Measurements from ENCODE around the gene LPCAT1.
A peak's percentile ranks its signal among the peaks of the same experiment; 100 is the strongest.
"Not testable (repeated sequence)": the region's sequence is repeated elsewhere in the genome, so short reads cannot be mapped to it uniquely, and the experiment has no call there.

The LPCAT1 gene

GRCh38 chr5:1476967-1477310 lies 46.8 kb downstream of the LPCAT1 start:
- no peak overlapping the region for H3K4me3 ChIP-seq (ENCODE audit: low read depth, low read length)
- DNase-seq (ENCODE audit: low read depth): no peak
- no peak for TF ChIP-seq CTCF (IDR thresholded peaks at IDR 0.05; ENCODE audit: insufficient read depth, low read depth, low read length, missing control alignments)

GRCh38 chr5:1476181-1476966 lies 47.4 kb downstream of the LPCAT1 start:
- no peak overlapping the region for H3K4me3 ChIP-seq (ENCODE audit: low read depth, low read length)
- TF ChIP-seq CTCF (IDR thresholded peaks at IDR 0.05; ENCODE audit: insufficient read depth, low read depth, low read length, missing control alignments): no peak
- no peak for DNase-seq (ENCODE audit: low read depth)

GRCh38 chr5:1475544-1475900 lies 48.2 kb downstream of the LPCAT1 start:
- DNase-seq (ENCODE audit: low read depth): peak; percentile 3
- H3K4me3 ChIP-seq (ENCODE audit: low read depth, low read length): not testable (repeated sequence)

GRCh38 chr5:1474866-1475543 lies 48.8 kb downstream of the LPCAT1 start:
- no peak for TF ChIP-seq CTCF (IDR thresholded peaks at IDR 0.05; ENCODE audit: insufficient read depth, low read depth, low read length, missing control alignments)

GRCh38 chr5:1474183-1474839 lies 49.4 kb downstream of the LPCAT1 start:
- H3K4me3 ChIP-seq (ENCODE audit: low read depth, low read length): no peak overlapping the region
- TF ChIP-seq CTCF (IDR thresholded peaks at IDR 0.05; ENCODE audit: insufficient read depth, low read depth, low read length, missing control alignments): no peak
- DNase-seq (ENCODE audit: low read depth): peak; percentile 1

More at GRCh38 chr5:1474866-1475543, 48.8 kb downstream of the LPCAT1 start:
- peak; percentile 3 for DNase-seq (ENCODE audit: low read depth)
- no peak overlapping the region for H3K4me3 ChIP-seq (ENCODE audit: low read depth, low read length)

GRCh38 chr5:1473746-1474145 lies 50.0 kb downstream of the LPCAT1 start:
- TF ChIP-seq CTCF (IDR thresholded peaks at IDR 0.05; ENCODE audit: insufficient read depth, low read depth, low read length, missing control alignments): no peak
- no peak overlapping the region for H3K4me3 ChIP-seq (ENCODE audit: low read depth, low read length)
- DNase-seq (ENCODE audit: low read depth): peak; percentile 2

- TF ChIP-seq CTCF (IDR thresholded peaks at IDR 0.05; ENCODE audit: insufficient read depth, low read depth, low read length, missing control alignments): no peak
- no peak overlapping the region for H3K4me3 ChIP-seq (ENCODE audit: low read depth, low read length)
Measured at GRCh38 chr5:1472964-1473628, 50.7 kb downstream of the LPCAT1 start.

More at GRCh38 chr5:1472964-1473628, 50.7 kb downstream of the LPCAT1 start:
- DNase-seq (ENCODE audit: low read depth): peak; percentile 21

All from GM12865 (cell line).